KG1 (cell line): ENCODE results near the gene ZFHX3.

Source experiments
- DNase-seq: peaks from one replicate; lab custom pipeline; 2025; lab: John Stamatoyannopoulos, UW

Gene ZFHX3

DNA sequence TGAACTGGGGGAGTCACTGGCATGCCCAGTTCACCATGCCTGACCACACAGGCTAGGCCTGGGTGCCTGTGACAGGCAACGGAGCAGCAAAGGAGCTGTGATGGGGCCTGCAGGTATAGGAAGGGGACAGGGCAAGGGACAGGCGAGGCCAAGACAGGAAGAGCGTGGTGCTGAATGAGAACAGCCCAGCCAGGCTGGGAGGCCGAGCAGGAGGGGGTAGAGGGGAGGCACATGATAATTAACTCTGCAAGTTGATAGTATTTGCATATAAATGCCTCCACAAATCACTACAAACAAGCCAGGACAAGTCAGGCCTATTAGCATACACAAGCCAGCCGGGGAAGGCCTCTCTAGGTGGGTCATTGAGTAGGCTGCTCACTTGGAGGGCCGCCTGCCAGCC is 7.8 kb downstream of the ZFHX3 start:
- no peak for DNase-seq

DNA sequence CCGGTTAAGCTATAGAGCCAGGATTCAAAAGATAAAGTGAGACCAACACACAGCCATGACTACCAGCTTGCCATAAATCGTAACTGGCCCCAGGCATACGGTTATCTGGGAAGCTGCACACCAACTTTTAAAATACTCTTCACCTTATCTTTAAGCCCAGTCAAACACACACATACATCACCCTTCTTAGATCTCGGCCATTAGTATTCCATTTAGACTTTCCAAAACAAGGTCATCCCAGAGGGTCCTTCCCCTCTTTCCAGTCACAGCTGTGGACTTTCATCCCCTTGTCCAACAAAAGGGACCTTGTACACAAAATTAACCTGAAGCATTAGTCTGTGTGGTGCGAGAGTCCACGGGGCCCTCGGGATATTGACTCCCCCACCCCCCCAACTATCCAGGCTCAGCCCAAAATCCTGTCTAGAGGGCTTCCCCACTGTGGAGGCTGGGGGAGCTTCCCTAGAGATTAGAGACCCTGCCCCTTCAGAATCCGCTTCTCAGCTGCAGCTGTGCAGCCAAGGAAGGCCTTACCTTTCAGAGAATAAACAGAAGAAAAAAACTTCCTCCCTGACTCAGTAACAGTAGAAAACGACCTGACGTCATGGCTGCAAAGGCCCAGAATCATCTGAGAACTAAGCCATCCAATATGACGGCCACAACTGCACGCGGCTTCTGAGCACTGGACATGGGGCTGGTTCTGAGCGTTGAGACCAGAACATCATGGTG is 9.9 kb downstream of the ZFHX3 start:
- DNase-seq = no peak

DNA sequence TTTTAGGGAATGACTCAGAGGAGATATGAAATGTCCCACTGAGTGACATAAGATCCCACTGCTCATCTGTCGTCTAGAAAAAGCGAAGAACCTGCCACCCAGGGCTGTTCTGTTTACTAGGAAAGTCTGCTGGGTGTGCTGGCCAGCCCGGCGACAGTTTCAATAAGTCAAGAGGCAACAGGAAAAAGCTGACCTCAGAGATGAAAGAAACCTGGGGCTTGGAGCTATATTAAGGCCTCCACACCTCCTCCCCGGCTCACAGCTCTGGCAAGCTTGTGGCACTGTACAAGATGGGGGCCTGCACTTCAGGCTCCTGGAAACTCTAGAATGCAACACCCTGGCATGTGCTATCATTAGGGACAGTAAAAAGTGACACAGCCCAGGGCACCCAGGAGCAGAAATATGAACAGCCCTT is 10.6 kb downstream of the ZFHX3 start:
- no peak for DNase-seq

DNA sequence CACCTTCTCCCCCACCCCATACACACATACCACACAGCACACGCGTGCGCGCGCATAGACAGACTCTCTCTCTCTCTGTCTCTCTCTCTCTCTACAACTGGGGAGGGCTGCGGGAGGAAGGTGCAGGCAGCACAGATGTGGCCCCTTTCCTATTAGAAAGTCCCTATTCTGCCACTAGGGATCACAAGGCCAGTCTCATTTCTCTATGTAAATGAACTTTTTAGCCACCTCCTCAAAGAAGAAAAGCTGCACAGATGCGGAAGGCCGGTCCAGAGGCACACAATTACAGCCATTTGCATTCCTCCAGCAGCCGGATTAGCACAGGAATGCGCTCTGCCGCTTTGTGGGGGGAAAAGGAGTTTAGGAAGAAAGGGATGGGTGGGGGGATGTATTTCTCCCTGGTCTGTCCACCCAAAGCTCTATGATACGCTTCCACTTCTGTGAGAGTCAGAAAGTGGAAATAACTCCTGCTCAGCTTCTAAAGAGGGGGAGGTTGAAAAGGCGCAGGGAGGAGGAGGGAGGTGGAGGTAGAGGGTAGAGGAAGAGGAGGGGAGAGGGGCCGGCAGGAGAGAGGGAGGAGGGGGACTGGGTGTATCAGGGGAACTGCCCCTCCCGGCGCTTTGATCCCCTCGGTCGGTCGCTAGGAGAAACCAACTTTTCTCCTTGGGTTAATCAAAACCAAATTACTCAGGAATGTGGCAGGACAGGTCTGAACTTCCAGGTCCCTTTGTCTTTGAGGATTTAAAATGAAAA is 11.7 kb downstream of the ZFHX3 start:
- no peak for DNase-seq

DNA sequence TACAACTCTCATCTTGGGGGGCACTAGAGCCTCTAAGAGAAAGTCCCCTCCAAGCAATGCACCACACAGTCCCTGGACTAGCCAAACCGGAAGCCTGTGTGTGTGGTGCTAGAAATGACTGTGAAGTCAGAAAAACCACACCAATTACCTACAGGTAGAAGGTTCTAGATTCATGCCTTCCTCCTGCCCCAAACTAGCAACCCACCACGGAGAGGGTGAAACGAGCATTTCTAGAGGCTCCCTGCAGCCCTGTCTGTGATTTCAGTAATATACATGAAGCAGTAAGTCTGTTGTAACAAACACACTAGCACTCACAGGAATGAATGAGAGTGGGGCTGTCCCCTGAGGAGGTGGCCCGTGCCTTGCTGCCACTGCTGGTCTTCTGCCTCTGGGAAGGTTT is 13.6 kb downstream of the ZFHX3 start:
- no peak for DNase-seq

DNA sequence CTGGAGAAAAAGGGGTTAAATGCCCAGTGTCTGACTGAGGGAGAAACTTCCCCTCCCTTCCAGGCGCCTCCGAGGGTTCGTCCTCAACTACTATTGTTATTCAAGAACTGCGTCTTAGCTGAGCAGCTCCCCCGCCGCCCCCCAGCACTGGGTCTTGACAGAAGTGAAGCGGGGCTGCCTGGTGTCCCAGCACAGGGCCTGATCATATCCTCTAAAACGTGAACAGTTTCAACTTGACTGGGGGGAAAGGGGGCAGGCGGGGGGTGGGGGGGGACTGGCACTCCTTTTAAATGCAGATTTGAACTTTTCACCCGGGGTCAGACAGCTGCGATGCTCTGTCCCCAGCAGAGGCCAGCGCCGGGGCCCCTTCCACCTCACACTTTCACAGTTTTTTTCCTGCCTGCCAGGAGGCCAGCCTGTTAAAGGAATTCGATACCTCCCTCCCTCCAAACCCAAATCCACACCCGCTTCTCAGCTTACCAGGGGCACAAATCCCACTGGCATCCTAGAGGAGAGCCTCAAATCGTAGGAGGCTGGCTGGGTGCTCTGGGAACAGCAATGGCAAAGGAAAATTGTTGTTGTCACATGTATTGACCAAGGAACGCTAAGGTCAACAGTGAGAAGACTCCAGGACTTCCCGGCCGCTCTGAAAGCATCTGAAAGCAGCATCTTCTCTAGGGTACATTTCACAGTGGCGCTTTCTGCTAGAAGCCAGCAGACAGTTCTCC is 14.5 kb downstream of the ZFHX3 start:
- no peak for DNase-seq

DNA sequence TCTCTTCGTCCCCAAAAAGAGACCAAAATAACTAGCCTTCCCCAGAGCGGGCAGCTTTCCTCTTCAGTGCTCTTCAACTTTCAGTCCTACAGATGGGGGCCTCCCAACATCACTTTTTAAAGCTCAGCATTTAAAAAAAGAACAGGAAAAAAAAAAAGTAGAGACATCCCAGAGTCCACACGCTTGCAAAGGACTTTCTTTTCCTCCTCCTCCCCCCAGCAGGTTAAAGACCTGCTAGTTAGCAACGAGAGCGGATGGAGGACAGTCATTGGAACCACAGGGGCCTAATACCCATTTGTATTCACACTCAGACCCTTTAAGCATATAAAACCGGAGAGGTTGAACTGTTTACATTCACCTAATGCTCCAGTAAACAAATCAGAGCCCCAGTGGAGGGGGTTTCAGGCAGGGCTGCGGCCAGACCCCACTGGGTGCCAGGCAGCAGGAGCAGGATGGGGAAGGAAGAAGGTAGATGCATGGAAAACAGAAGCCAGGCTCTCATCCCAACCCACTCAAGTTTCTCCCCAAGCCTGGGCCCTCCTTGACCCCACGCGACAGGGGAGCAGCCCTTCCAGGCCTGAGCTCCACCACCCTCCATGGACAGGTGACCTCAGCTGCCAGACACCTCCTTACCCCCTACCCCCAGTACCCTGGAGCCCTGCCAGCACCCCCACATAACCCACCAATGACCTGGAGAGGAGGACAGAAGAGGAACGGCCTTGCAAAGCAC is 15.2 kb downstream of the ZFHX3 start:
- DNase-seq = no peak

DNA sequence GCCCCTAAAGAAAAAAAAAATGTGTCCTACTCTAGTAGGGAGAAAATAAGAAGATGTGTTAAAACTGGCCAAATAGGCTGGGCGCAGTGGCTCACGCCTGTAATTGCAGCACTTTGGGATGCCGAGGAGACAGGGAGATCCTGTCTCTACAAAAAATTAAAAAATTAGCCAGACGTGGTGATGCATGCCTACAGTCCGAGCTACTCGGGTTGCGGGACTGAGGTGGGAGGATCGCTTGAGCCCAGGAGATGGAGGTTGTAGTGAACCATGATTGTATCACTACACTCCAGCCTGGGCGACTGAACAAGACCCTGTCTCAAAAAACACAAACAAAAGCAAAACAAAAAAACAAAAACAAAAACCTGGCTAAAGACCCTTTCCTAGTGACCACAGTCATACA is 15.9 kb downstream of the ZFHX3 start:
- no peak for DNase-seq

DNA sequence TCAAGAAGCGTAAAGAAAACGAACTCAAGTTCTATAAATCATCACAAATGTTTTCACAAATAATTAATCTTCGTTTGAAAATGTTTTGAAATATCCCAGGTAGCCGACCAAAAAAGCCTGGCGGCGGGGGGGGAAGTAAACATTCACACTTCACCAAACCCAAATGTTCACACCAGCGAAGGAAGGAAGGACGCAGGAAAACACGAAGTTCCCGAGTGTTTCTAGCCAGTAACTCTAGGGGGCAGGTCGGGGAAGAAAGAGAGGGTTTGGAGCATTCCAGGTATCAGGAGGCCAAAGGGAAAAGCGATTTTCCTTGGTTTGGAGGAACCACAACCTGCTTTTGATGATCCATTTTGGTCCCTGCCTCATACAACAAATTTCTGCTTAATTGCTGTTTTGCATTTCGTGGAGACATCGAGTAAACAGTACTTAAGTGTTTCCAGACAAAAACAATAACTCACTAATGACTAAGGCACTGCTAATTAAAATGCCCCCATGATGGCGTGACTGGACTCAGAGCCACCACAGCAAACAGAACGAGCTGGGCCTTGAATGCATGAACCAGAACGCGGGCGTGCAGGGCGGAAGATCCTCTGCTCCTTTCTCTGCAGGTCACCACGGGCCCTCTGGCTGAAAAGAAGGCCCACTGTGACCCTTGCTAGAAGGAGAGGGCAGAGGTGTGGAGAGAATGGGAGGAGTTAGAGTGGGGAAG is 16.6 kb downstream of the ZFHX3 start:
- DNase-seq = no peak

DNA sequence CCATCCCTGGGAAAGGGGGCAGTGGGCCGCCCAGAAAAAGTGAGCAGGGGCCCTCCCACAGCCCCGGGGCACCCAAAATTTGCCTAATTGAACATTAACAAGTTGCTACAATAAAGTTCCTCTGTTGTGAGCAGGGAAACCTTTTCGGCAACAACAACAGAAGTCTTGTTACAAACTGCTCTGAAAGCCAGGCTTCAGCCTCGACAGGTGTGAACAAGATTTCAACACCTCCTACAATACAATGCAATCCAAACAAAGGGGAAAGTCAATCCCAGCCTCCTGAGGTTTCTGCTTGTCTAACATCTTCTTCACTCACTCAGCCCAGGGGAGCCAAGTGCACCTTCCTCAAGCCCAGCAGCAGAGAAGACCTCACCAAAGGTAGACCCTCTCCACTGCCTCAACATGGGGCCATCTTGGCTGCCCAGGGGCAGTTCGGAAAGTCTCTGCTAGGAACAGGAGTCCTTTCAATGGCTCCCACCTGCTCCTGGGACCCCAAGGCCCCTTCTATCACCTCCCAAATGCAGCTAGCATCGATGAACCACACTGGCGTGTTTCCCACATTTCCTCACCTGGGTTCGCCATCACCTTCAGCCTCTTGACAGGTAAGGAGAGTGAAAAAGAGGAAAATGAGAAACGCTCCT is 19.1 kb downstream of the ZFHX3 start:
- DNase-seq = no peak

DNA sequence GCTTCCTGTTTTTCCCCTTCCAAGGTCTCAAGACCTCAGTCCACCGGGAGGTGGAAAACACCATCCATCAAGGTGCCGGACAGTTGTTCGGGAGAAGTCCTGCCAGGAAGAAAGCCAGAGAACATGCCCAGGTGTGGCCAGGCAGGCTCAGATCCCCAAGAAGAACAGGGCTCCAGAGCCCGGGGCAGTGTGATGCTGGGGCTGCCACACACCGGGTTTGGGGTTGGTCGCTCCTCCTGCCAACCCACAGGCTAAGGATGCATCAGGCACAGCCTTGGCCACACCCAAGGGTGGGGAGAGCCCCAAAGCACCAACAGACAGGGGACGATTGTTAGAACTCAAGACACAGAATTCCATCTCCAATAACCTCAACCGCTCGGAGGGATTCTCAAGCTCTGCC is 19.7 kb downstream of the ZFHX3 start:
- no peak for DNase-seq

DNA sequence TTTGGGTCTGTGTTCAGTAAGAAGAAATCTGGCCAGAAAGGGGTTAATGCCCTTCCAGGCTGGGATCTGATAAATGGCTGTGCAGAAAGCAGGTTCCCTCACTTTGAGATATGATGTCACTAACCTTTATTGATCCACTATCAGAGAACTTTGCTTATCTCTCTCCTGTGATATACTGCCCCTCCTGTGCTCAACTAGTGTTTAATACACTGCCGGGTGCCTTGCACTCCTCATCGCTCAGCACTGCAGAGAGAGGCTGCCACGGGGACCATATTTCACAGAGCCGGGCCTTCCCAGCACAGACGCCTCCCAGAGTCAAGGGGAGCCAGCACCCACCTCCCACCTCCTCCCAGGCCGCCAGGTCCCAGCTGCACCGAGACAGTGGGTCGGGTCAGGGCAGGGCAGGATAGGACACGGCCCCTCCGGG is 20.2 kb downstream of the ZFHX3 start:
- no peak for DNase-seq

DNA sequence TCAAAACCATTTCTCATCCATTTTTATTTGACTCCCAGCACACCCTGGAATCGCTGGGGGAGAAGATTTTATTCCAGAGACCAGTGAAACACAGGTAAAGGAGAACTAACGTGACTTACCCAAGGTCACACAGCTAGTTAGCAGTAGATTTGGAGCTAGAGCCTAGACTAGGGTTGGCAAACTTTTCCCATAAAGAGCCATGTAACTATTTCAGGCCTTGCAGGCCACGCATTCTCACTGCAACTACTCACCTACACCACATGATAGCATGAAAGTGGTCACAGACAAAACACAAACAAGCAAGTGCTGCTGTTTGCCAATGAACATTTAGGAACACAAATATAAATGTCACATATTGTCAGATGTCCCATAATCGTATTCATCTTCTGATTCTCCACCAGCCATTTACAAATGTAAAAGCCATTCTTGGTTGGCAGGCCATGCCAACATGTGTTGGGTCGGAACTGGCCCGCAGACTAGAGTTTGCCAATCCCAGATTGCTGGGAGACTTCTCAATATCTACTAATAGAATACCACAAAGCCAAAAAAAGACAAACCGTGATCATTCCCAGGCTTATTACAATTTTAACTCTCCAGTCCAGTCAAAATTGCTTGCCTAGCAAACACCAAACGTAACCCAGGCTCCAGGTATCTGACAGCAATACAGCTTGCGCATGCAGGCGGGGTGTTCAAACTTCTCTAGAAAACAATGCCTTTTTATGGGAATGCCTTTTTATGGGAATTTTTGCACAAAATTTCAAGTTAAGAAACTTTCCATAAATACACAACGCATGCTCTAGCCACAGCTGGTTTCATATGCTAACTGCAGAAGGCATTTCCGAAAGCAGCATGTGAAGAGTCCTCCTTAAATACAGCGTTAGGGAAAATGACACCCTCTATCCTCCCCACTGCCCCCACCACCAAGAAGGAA is 20.9 kb downstream of the ZFHX3 start:
- DNase-seq = no peak

DNA sequence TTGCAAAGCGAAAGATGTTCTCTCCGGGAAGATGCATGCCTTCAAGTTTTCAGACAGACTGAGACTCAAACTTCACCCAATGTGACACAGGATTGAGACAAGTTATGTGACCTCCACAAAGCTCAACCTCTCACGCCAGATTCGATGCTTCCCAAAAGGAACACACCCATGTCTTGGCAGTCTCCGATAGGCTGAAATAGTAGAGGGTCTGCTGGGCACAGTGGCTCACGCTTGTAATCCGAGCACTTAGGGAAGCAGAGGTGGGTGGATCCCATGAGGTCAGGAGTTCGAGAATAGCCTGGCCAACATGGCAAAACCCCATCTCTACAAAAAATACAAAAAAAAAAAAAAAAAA is 22.1 kb downstream of the ZFHX3 start:
- no peak for DNase-seq

DNA sequence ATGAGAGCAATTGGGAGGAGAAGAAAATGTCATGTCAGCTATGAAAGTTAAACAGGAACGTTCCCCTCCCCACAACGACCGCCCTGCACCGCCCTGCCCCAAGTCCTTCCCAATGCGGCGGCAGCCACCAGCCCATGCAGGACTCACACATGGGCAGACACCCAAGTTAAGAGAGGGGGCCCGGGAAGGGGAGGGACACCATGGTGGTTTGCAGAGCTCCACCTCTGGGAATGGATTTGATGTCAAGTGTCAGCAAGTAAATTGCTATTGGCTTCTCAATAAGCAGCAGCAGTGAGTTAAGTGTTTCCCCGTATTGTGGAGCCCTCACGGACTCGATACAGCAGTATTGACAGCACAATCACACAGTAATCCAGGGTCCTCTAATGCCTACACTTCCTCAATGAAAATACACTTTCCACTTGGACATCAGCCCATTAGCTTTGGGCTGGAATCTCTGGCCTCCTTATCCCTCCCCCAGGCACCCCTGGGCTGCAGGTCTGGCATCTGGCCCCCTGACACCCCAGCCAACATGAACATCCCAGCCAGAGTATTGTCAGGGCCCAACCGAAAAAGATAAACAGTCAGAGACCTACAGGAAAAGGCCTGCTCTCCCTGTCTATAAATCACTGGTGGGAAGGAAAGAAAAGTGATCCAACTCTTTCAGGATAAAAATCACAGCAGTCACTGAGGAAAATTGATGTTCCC is 22.6 kb downstream of the ZFHX3 start:
- no peak for DNase-seq

DNA sequence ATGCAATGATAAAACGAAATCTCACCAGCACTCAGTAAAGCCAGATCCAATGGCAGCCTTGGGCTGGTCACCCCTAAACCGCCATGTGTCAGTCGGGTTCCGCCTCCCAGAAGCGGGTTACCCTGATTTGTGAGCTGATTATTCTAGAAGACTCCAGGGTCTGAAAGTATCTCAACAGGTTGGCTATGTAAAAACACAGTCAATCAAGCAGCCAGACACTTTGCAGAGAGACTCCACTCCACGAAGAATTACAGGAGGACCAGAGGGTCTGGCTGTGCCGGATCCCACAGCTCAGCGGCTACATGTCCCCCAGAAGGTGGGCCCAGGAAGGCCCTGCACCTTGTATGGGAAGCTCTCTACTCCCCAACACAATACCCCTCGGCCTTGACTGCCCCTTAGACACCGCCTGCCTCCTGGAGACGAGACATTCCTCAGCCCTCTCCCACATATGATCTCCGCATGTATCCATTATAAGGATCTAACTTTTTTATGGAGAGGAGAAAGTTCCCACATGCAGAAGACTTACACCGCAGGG is 23.3 kb downstream of the ZFHX3 start:
- no peak for DNase-seq

DNA sequence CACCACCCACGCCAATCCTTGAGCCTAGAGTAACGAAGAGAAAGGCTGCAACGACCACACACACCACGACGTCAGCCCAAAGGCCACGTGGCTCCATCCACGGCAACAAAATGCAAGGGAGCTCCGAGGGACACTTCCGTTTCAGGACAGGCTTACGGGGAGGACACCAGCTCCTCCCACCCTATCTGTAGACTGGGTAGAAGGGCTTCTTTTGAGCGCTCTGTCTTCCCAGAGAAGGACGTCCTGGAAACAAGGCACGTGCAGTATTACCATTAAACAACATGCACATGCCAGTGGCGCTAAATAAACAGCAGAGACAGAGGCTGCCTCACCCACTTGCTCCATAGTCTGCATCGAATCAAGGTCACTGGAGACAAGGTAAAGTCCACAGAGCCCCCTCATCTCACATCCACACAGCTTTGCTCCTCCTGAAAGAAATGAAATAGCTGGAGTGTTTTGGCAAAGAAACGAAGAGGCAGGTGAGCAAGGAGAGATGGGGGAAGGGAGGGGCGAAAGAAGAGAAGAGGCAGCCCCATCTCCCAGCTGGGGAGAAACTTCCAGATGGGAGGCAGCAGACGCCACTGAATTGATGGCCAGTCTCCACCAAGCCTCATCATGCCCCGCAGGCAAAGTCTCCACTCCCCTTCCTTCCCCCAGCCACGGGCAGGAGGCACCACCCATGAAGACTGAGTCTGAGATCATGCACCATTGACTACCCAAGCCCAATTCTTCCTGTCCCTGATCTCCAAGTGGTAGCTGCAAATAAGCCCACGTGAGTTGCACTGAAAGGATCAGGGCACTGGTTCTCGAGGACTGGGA is 24.0 kb downstream of the ZFHX3 start:
- DNase-seq = no peak

DNA sequence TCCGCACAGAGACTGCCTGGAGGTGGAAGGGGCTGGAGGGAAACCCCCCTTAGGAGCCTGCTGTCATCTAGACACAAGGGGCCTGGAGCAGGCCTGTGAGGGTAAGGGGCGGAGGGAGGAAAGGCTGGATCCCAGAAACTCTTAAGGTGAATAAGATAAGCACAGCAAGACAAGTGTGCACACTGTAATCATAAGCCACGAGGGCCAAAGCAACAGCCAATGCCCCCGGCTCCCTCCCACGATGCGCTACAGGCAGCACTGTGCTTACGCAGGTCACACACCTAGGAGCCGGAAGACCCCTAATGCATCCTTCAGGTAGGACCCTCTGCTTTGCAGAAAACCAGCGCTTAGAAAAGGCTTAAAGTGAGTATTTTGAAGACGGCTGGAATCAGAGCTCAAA is 24.6 kb downstream of the ZFHX3 start:
- no peak for DNase-seq
